ENCODE results near the gene CACNG5. TPM values are rescaled to one million over a fixed set of nuclear protein-coding genes. Genes with fewer than 3 reads are reported as not detected.

The CACNG5 gene
- total RNA-seq, 1 donor from 2014 or later, result not detected

DNA sequence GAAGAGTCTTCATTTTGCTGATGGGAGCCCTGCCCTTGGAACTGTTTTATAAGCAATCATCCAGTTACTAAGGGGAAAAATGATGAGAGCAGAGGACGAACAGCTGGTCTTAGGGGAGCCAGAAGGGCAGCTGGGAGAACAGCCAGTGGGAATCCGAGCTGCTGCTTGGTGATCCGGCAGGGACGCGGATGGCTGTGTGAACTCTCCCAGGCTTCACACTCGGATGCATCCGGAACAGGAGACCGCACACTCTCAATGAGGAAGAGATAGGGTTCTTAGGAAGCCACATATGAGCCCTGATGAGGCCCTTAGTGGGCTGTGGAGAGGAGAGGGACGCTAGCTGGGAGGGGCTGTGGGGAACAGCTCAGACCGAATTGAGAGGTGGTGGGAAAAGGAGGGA, 5.0 kb upstream of the CACNG5 start:
- peaks cover 33% of the 10 kb centered on the region for H3K27me3 Mint-ChIP-seq (ENCODE audit: unreplicated experiment)
- H3K4me1 Mint-ChIP-seq (ENCODE audit: unreplicated experiment), result peaks cover 2% of the 10 kb centered on the region
- DNase-seq (ENCODE audit: extremely low spot score, unreplicated experiment), result no peak
- no peak overlapping the region for H3K27ac Mint-ChIP-seq (ENCODE audit: unreplicated experiment)
- no peaks in the 10 kb centered on the region for H3K9me3 Mint-ChIP-seq (ENCODE audit: unreplicated experiment)
- H3K36me3 Mint-ChIP-seq (ENCODE audit: unreplicated experiment), result no peaks in the 10 kb centered on the region
- no peak overlapping the region for H3K4me3 Mint-ChIP-seq (ENCODE audit: unreplicated experiment)
- TF ChIP-seq, protein P1, sequence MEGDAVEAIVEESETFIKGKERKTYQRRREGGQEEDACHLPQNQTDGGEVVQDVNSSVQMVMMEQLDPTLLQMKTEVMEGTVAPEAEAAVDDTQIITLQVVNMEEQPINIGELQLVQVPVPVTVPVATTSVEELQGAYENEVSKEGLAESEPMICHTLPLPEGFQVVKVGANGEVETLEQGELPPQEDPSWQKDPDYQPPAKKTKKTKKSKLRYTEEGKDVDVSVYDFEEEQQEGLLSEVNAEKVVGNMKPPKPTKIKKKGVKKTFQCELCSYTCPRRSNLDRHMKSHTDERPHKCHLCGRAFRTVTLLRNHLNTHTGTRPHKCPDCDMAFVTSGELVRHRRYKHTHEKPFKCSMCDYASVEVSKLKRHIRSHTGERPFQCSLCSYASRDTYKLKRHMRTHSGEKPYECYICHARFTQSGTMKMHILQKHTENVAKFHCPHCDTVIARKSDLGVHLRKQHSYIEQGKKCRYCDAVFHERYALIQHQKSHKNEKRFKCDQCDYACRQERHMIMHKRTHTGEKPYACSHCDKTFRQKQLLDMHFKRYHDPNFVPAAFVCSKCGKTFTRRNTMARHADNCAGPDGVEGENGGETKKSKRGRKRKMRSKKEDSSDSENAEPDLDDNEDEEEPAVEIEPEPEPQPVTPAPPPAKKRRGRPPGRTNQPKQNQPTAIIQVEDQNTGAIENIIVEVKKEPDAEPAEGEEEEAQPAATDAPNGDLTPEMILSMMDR (IDR thresholded peaks at IDR 0.05), result no peak

DNA sequence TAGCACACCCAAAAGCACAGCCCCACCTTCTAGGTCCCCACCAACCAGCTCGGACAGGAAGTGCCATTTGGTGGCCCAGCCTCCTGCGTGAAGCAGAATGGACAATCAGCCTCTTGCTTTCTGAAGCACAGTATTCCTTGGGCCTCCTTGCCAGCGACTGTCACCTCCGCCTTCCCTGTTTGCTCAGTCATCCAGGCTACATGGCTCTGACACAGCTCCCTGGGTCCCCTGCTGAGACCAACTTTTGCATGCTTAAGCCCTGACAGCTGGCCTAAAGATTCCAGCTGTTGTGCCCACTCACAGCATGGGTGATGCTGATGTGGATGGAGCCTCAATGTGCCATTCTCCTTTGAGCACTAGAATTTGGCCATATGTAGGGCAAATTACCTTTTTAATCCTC, 4.5 kb upstream of the CACNG5 start:
- H3K27me3 Mint-ChIP-seq (ENCODE audit: unreplicated experiment), result peaks cover 36% of the 10 kb centered on the region

DNA sequence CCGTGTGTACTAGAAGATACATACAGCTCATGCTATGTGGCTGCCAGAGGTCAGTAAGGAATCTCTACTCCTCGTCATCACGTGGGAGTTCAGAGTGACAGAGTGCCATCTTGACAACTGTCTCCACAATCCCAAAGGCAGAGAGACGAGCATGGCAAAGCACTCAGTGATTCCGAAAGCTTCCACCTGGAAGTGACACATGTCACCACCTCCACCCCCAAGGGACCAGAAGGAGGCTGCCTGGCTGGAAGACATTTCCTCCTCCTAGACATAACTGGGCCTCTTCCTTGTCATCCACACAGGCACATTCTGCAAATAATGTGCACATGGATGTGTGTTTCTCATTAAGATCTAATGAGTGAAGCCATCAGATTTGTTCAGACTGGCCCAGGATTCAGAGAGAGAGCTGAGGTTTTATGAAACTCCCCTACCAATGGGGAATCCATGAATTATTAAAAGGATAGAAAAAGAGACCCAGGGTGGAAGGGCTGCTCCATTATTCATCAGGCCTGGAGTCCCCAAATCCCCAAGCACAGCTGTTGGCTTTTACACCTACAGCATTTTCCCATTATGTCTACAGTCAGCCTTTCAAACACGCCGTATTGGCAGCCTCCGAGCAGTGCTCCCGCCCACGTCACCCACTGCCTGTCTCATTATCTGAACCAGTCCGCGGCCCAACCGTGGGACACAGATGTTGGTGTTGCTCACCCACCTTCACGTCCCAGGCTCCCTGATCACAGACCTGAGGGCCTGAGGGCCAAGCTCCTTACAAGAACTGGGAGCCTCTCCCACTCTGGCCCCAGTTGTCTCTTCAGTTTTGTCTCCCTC, 3.3 kb upstream of the CACNG5 start:
- DNase-seq (ENCODE audit: extremely low spot score, unreplicated experiment), result no peak
- Mint-ChIP-seq H3K9me3 (ENCODE audit: unreplicated experiment) (no peaks in the 10 kb centered on the region), H3K27me3 (ENCODE audit: unreplicated experiment) (peaks cover 48% of the 10 kb centered on the region), H3K36me3 (ENCODE audit: unreplicated experiment) (no peaks in the 10 kb centered on the region), H3K4me1 (ENCODE audit: unreplicated experiment) (peaks cover 2% of the 10 kb centered on the region), H3K4me3 (ENCODE audit: unreplicated experiment) (no peak overlapping the region), H3K27ac (ENCODE audit: unreplicated experiment) (no peak overlapping the region)
- TF ChIP-seq, protein P1 (IDR thresholded peaks at IDR 0.05), result no peak

More for the DNA sequence above, 4.5 kb upstream of the CACNG5 start:
- Mint-ChIP-seq H3K27ac (ENCODE audit: unreplicated experiment) (no peak overlapping the region), H3K4me3 (ENCODE audit: unreplicated experiment) (no peak overlapping the region), H3K4me1 (ENCODE audit: unreplicated experiment) (peaks cover 2% of the 10 kb centered on the region), H3K9me3 (ENCODE audit: unreplicated experiment) (no peaks in the 10 kb centered on the region), H3K36me3 (ENCODE audit: unreplicated experiment) (no peaks in the 10 kb centered on the region)
- TF ChIP-seq, protein P1 (IDR thresholded peaks at IDR 0.05), result no peak
- no peak for DNase-seq (ENCODE audit: extremely low spot score, unreplicated experiment)

DNA sequence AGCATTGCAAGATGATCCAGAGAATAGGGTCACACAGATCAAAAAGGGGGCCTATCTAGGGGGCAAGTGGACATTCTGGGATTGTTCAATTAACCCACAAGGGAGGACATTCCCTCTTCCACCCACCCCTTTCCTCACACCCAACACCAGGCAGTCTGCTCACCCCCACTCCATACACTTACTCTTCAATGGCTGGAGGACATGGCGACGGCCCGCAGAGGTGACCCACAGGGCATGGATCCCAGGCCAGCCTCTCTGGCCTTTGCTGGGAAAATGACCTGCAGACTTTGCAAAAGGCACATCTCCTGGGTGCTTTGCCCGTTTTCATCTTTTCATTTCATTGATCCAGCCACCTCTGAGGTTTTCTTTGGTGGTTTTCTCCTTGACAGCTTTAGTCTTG, 1.7 kb upstream of the CACNG5 start:
- no peaks in the 10 kb centered on the region for H3K9me3 Mint-ChIP-seq (ENCODE audit: unreplicated experiment)
- peaks cover 2% of the 10 kb centered on the region for H3K4me1 Mint-ChIP-seq (ENCODE audit: unreplicated experiment)

DNA sequence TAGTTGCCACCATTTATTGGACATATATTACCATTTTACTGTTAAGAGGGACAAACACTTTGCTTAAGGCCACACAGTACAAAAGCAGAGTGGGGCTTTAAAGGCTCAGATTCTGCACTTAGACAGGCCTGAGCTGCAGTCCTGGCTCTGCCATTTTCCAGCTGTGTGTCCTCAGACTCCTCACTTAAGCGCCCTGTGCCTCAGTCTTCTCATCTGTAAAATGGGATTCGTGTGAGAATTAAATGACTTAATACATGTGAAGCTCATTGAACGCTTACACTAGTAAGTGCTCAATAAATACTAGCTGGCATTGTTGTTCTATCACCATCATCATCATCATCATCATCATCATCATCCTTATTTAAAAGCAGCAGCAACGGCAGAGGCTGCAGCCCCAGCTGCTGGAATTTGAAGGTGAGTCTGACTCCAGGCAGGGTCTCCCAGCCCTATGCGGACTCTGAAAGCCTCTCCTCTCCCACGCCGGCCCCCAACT, 445 bp upstream of the CACNG5 start:
- Mint-ChIP-seq H3K27ac (ENCODE audit: unreplicated experiment) (no peak overlapping the region), H3K27me3 (ENCODE audit: unreplicated experiment) (peaks cover 50% of the 10 kb centered on the region), H3K4me1 (ENCODE audit: unreplicated experiment) (peaks cover 2% of the 10 kb centered on the region), H3K4me3 (ENCODE audit: unreplicated experiment) (no peak overlapping the region), H3K9me3 (ENCODE audit: unreplicated experiment) (no peaks in the 10 kb centered on the region), H3K36me3 (ENCODE audit: unreplicated experiment) (no peaks in the 10 kb centered on the region)
- TF ChIP-seq, protein P1 (IDR thresholded peaks at IDR 0.05), result no peak
- DNase-seq (ENCODE audit: extremely low spot score, unreplicated experiment), result no peak

More for the DNA sequence above, 1.7 kb upstream of the CACNG5 start:
- no peak overlapping the region for H3K4me3 Mint-ChIP-seq (ENCODE audit: unreplicated experiment)
- no peak for DNase-seq (ENCODE audit: extremely low spot score, unreplicated experiment)
- TF ChIP-seq, protein P1 (IDR thresholded peaks at IDR 0.05), result no peak
- no peaks in the 10 kb centered on the region for H3K36me3 Mint-ChIP-seq (ENCODE audit: unreplicated experiment)
- peaks cover 52% of the 10 kb centered on the region for H3K27me3 Mint-ChIP-seq (ENCODE audit: unreplicated experiment)
- no peak overlapping the region for H3K27ac Mint-ChIP-seq (ENCODE audit: unreplicated experiment)

Data from osteocyte (in vitro differentiated cells).